Sigmoid colon (tissue), 4 donors: Measurements from ENCODE around the gene RUNX1.

ENCODE experiments used
- POLR2AphosphoS5 ChIP-seq, 4 donors: sonication (generic); formaldehyde crosslinking; IDR thresholded peaks; one replicate each; pipeline ENCODE4 v1.6.1; 2017; ENCODE audit warnings: antibody characterized with exemption in 4 of 4
- TF ChIP-seq, protein P1 (sequence below), 4 experiments: fragments of 450-650 bp in 3 of 4; fragments of 200-600 bp in 1 of 4; IDR thresholded peaks; one replicate each; pipeline ENCODE4 v1.5.1; 2016 to 2019; ENCODE audit warnings: antibody characterized with exemption in 4 of 4, mild to moderate bottlenecking in 3 of 4, moderate library complexity in 2 of 4

DNA sequence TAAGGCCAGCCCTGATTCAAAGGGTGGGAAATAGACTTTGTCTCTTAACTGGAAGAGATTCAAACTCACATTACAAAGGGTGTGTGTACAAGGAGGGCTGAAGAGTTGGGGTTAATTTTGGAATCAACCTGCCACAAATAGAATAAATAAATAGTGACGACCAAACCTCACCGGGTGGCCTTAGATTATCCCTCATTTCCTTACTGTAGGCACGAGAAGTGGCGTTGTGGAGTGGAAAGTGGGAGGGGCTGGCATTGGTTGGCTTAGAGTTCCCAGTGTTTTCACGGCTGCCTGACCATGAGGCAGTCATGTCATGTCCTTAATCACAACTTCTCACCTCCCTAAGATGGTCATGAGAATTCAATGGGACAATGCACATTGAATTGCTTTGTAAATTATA, 21.3 kb upstream of the RUNX1 start:
- no peak for TF ChIP-seq POLR2AphosphoS5 (IDR thresholded peaks at IDR 0.05)
- TF ChIP-seq, protein P1, sequence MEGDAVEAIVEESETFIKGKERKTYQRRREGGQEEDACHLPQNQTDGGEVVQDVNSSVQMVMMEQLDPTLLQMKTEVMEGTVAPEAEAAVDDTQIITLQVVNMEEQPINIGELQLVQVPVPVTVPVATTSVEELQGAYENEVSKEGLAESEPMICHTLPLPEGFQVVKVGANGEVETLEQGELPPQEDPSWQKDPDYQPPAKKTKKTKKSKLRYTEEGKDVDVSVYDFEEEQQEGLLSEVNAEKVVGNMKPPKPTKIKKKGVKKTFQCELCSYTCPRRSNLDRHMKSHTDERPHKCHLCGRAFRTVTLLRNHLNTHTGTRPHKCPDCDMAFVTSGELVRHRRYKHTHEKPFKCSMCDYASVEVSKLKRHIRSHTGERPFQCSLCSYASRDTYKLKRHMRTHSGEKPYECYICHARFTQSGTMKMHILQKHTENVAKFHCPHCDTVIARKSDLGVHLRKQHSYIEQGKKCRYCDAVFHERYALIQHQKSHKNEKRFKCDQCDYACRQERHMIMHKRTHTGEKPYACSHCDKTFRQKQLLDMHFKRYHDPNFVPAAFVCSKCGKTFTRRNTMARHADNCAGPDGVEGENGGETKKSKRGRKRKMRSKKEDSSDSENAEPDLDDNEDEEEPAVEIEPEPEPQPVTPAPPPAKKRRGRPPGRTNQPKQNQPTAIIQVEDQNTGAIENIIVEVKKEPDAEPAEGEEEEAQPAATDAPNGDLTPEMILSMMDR (IDR thresholded peaks at IDR 0.05): no peak
